GM03348 (cell line): ENCODE measurements around the gene PTGDS.
A peak's percentile ranks its signal among the peaks of the same experiment; 100 is the strongest.

Source experiments
- DNase-seq: peaks from one replicate; pipeline ENCODE4 v3.0.0; 2012; ENCODE audit warnings: low spot score

PTGDS gene

GRCh38 chr9:137011907-137012675 is 34.8 kb downstream of the PTGDS start:
- no peak for DNase-seq

- DNase-seq = no peak
These were observed 35.6 kb downstream of the PTGDS start for GRCh38 chr9:137012694-137013570.

- no peak for DNase-seq
These were observed 36.3 kb downstream of the PTGDS start for GRCh38 chr9:137013571-137013940.

GRCh38 chr9:137014166-137014565 is 36.9 kb downstream of the PTGDS start:
- no peak for DNase-seq

GRCh38 chr9:137014776-137015539 is 37.7 kb downstream of the PTGDS start:
- no peak for DNase-seq

- no peak for DNase-seq
These were observed 38.2 kb downstream of the PTGDS start for GRCh38 chr9:137015540-137015930.

- DNase-seq = no peak
These were observed 38.7 kb downstream of the PTGDS start for GRCh38 chr9:137015976-137016375.

- no peak for DNase-seq
These were observed 39.1 kb downstream of the PTGDS start for GRCh38 chr9:137016436-137016835.

GRCh38 chr9:137017071-137017470 is 39.8 kb downstream of the PTGDS start:
- DNase-seq = no peak

GRCh38 chr9:137017791-137018497 is 40.6 kb downstream of the PTGDS start:
- no peak for DNase-seq

GRCh38 chr9:137018761-137019559 is 41.7 kb downstream of the PTGDS start:
- DNase-seq = no peak

- no peak for DNase-seq
These were observed 42.8 kb downstream of the PTGDS start for GRCh38 chr9:137019891-137020683.

GRCh38 chr9:137020771-137021567 is 43.7 kb downstream of the PTGDS start:
- no peak for DNase-seq

GRCh38 chr9:137021568-137021978 is 44.3 kb downstream of the PTGDS start:
- DNase-seq = no peak

- DNase-seq = peak; percentile 77
These were observed 44.8 kb downstream of the PTGDS start for GRCh38 chr9:137021979-137022661.

GRCh38 chr9:137022662-137023008 is 45.3 kb downstream of the PTGDS start:
- no peak for DNase-seq

- no peak for DNase-seq
These were observed 45.9 kb downstream of the PTGDS start for GRCh38 chr9:137023157-137023556.

- DNase-seq = no peak
These were observed 46.3 kb downstream of the PTGDS start for GRCh38 chr9:137023583-137023991.

GRCh38 chr9:137025517-137025966 is 48.2 kb downstream of the PTGDS start:
- DNase-seq = no peak
